Measurements from ENCODE around the gene CBX6. TPM values are rescaled to one million over a fixed set of nuclear protein-coding genes. Genes with fewer than 3 reads are reported as not detected.

The CBX6 gene
- total and polyA plus RNA-seq, 10 donors: 10.2 to 72.2 (median 38.7) TPM

DNA sequence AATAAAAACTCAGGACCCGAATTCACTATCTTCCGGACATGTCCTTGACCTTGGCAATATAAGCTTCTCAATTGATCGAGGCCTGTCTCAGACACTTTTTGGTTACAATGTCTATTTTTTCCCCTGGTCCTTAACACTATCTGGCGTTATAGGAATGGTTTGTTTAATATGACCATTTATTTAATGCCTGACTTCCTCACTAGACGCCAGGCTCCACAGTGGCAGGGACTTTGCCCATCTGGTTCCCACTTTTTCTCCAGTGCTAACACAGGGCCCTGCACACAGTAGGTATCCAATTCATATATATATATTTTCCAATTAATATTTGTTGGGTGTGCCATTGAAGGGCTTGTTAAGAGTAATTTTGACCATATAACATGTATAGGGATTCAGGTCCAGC, 7.9 kb upstream of the CBX6 start:
- no peak overlapping the region for H3K4me3 ChIP-seq
- no peaks in the 10 kb centered on the region for H3K36me3 ChIP-seq
- H3K27ac ChIP-seq: no peak overlapping the region
- peaks cover 0 to 27% (median 6%) of the 10 kb centered on the region in 6 donors for H3K4me1 ChIP-seq
- no peaks in the 10 kb centered on the region for H3K9me3 ChIP-seq
- TF ChIP-seq POLR2A (IDR thresholded peaks at IDR 0.05) (no peak), POLR2AphosphoS5 (IDR thresholded peaks at IDR 0.05) (no peak)
- TF ChIP-seq, protein P1, sequence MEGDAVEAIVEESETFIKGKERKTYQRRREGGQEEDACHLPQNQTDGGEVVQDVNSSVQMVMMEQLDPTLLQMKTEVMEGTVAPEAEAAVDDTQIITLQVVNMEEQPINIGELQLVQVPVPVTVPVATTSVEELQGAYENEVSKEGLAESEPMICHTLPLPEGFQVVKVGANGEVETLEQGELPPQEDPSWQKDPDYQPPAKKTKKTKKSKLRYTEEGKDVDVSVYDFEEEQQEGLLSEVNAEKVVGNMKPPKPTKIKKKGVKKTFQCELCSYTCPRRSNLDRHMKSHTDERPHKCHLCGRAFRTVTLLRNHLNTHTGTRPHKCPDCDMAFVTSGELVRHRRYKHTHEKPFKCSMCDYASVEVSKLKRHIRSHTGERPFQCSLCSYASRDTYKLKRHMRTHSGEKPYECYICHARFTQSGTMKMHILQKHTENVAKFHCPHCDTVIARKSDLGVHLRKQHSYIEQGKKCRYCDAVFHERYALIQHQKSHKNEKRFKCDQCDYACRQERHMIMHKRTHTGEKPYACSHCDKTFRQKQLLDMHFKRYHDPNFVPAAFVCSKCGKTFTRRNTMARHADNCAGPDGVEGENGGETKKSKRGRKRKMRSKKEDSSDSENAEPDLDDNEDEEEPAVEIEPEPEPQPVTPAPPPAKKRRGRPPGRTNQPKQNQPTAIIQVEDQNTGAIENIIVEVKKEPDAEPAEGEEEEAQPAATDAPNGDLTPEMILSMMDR (IDR thresholded peaks at IDR 0.05 in 8 of 11, conservative IDR thresholded peaks at IDR 0.05 in 3 of 11): no peak
- DNase-seq: no peak
- H3K27me3 ChIP-seq (replicated peaks in 1 of 7): no peaks in the 10 kb centered on the region
- WGBS, 5 donors: 76 to 90% (median 87%) methylated on average over 5 of the region's 5 CpGs
- intact Hi-C loops (cut with DNase I; ENCODE audit: low total_unique reads): no loop called here

DNA sequence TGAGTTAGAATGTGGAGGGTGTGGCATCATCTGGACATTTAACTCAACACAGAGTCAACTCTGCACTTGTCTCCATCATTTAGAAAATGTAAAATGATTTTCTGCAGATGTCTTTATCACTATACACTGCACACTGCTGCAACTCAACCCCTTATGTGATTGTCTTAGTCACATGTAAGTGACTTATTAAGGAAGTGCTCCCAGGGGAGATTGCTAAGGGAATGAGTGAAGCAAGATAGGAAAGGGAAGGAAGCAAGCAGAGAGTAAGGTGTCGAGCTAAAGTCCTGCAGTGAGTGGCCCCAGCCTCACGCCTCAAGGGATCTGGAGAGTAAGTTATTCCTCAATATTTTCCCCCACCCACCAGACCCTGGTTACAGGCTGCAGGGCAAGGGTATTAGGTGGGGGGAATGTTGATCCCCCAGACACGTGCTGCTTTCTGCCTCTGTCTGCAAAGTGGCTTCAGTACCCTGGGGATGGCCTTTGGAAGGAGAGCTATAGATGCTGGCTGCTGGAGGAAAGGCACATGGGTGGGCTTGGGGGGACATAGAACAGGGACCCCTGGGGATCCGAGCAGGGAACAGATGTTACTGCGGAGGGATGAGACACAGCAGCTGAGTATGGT, 7.2 kb upstream of the CBX6 start:
- WGBS, 5 donors: 54 to 81% (median 65%) methylated on average over 5 of the region's 5 CpGs
- intact Hi-C loops (cut with DNase I; ENCODE audit: low total_unique reads): no loop called here
- Histone ChIP-seq H3K4me1 (peaks cover 0 to 27% (median 6%) of the 10 kb centered on the region in 6 donors), H3K27me3 (replicated peaks in 1 of 7) (no peaks in the 10 kb centered on the region), H3K4me3 (no peak overlapping the region), H3K27ac (no peak overlapping the region), H3K36me3 (no peaks in the 10 kb centered on the region), H3K9me3 (no peaks in the 10 kb centered on the region)
- no peak for DNase-seq
- TF ChIP-seq, protein P1 (IDR thresholded peaks at IDR 0.05 in 8 of 11, conservative IDR thresholded peaks at IDR 0.05 in 3 of 11): no peak
- TF ChIP-seq POLR2AphosphoS5 (IDR thresholded peaks at IDR 0.05) (no peak), POLR2A (IDR thresholded peaks at IDR 0.05) (no peak)

DNA sequence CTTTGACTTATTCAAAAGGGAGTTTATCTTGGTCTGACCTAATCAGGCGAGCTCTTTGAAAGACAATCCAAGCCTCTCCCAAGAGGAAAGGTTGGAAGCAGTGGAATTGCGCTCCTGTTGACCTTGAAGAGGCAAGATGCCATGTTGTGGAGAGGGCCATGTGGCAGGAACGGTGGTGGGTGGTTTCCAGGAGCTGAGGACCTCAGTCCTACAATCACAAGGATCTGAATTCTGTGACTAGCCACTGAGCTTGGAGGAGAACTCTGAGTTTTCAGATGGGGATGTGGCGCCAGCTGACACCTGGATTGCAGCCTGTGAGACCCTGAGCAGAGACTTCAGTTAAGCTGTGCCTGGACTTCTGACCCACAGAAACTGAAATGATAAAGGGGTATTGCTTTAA, 6.0 kb upstream of the CBX6 start:
- no peak for DNase-seq
- Histone ChIP-seq H3K4me1 (peaks cover 3 to 32% (median 13%) of the 10 kb centered on the region in 6 donors), H3K27me3 (replicated peaks in 1 of 7) (peaks cover 0 to under 1% (median 0%) of the 10 kb centered on the region in 7 donors), H3K36me3 (no peaks in the 10 kb centered on the region), H3K27ac (no peak overlapping the region), H3K9me3 (no peaks in the 10 kb centered on the region), H3K4me3 (no peak overlapping the region)
- TF ChIP-seq POLR2A (IDR thresholded peaks at IDR 0.05): no peak
- TF ChIP-seq, protein P1 (IDR thresholded peaks at IDR 0.05 in 8 of 11, conservative IDR thresholded peaks at IDR 0.05 in 3 of 11): no peak
- no peak for TF ChIP-seq POLR2AphosphoS5 (IDR thresholded peaks at IDR 0.05)
- WGBS, 5 donors: 88 to 97% (median 92%) methylated on average over 4 of the region's 4 CpGs
- intact Hi-C loops (cut with DNase I; ENCODE audit: low total_unique reads): no loop called here

DNA sequence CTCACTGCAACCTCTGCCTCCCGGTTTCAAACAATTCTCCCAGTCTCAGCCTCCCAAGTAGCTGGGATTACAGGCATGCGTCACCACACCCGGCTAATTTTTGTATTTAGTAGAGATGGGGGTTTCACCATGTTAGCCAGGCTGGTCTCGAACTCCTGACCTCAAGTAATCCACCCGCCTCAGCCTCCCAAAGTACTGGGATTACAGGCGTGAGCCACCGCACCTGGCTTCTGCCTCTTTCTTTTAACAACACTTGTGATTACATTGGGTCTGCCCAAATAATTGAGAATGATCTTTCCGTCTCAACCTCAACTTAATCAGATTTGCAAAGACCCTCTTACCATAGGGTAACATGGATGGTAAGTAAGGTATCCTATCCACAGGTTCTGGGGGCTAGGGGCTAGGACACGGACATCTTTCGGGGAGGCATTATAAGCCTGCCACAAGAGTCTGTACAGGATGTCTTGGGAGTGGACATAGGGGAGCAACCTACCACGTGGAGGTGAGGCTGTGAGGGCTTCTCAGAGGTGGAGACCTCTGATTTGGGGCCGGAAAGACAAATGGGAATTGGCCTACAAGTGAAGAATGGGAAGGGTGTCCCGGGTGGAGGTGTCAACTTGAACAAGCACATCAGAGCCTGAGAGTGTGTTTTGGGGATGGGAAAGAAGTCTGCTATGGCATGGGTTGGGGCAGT, 2.7 kb upstream of the CBX6 start:
- Histone ChIP-seq H3K27ac (no peak overlapping the region), H3K4me3 (no peak overlapping the region), H3K4me1 (peaks cover 23 to 39% (median 29%) of the 10 kb centered on the region in 6 donors), H3K9me3 (no peaks in the 10 kb centered on the region), H3K27me3 (replicated peaks in 1 of 7) (peaks cover 0 to 5% (median 0%) of the 10 kb centered on the region in 7 donors), H3K36me3 (peaks cover 0 to 5% (median 0%) of the 10 kb centered on the region in 6 donors)
- intact Hi-C loops (cut with DNase I; ENCODE audit: low total_unique reads): loop anchor here (5.0 kb wide), 3 partner anchors 128 to 443 kb away; partner anchors contain the start of gene RPL3
- 87 to 91% (median 90%) methylated on average over 13 of the region's 13 CpGs for WGBS, 5 donors
- TF ChIP-seq, protein P1 (IDR thresholded peaks at IDR 0.05 in 8 of 11, conservative IDR thresholded peaks at IDR 0.05 in 3 of 11): no peak
- DNase-seq: no peak

All from spleen (tissue), 11 donors.